Thyroid gland (tissue), 4 donors: ENCODE measurements around the gene CTSF. TPM values are rescaled to one million over a fixed set of nuclear protein-coding genes. Genes with fewer than 3 reads are reported as not detected.

Experiments used
- DNase-seq, 2 donors: peaks; one replicate each; pipeline ENCODE4 v3.0.0-alpha.2; 2019
- H3K27ac ChIP-seq, 3 donors: fragments of 200-600 bp; sonication (generic); 1 replicate in 2 of 3; 2 replicates in 1 of 3; pipeline ENCODE4 v1.5.1; 2016 to 2019; ENCODE audit warnings: mild to moderate bottlenecking in 1 of 3, moderate library complexity in 1 of 3
- H3K27me3 ChIP-seq: fragments of 200-600 bp; sonication (generic); one replicate; pipeline ENCODE4 v1.5.1; 2019
- H3K36me3 ChIP-seq, 2 donors: fragments of 200-600 bp; sonication (generic); one replicate each; pipeline ENCODE4 v1.5.1; 2016 to 2019
- H3K4me1 ChIP-seq, 2 donors: fragments of 200-600 bp; sonication (generic); one replicate each; pipeline ENCODE4 v1.5.1; 2017 to 2019
- H3K4me3 ChIP-seq, 3 donors: fragments of 200-600 bp; sonication (generic); replicated peaks in 1 of 3; 1 replicate in 2 of 3; 2 replicates in 1 of 3; pipeline ENCODE4 v1.5.1; 2016; ENCODE audit warnings: mild to moderate bottlenecking in 1 of 3
- H3K9me3 ChIP-seq: fragments of 200-600 bp; sonication (generic); one replicate; pipeline ENCODE4 v1.5.1; 2017
- CTCF ChIP-seq, 6 experiments: fragments of 200-600 bp in 3 of 6; fragments of 450-650 bp in 3 of 6; sonication (generic) in 3 of 6; IDR thresholded peaks; one replicate each; pipeline ENCODE4 v1.5.1; 2016 to 2019; ENCODE audit warnings: antibody characterized with exemption in 6 of 6, mild to moderate bottlenecking in 2 of 6, inconsistent platforms in 1 of 6, moderate library complexity in 1 of 6
- POLR2A ChIP-seq, 2 donors: fragments of 450-650 bp; IDR thresholded peaks; one replicate each; pipeline ENCODE4 v1.6.1; 2017; ENCODE audit warnings: antibody characterized with exemption in 2 of 2, mild to moderate bottlenecking in 2 of 2, moderate library complexity in 1 of 2
- WGBS, 2 donors: methylation state at CpG; one replicate each; pipeline ENCODE4 v1.1.5; 2017; 5-methylcytosine and 5-hydroxymethylcytosine counted together
- intact Hi-C: fragments of 100-400 bp; cut with DNase I; formaldehyde crosslinking; loops from one replicate; pipeline ENCODE4 v1.15.1; 2023
- total RNA-seq, 4 donors: library from RNA; depleted of rRNA; stranded (reverse); fragments of >200 nt; gene quantifications; one replicate each; pipeline ENCODE4 v1.2.3, GENCODE V29; 2016

CTSF gene
- total RNA-seq: 10 to 100 TPM; 30.4 to 79.1 (median 64.6) TPM

- H3K4me3 ChIP-seq: peak within 1 kb of the TSS; percentile 10 to 64 (median 47)
- H3K27me3 ChIP-seq: no peaks in the 10 kb centered on the region
- TF ChIP-seq CTCF (IDR thresholded peaks at IDR 0.05) (no peak), POLR2A (IDR thresholded peaks at IDR 0.05) (peak in 1 of 2 donors; percentile 9)
- intact Hi-C loops: no loop called here
- DNase-seq: peak; percentile 69 to 77
- H3K27ac ChIP-seq: no peak within 1 kb of the TSS
- no peaks in the 10 kb centered on the region for H3K9me3 ChIP-seq
- H3K36me3 ChIP-seq: no peaks in the 10 kb centered on the region
- WGBS, 2 donors: 12 to 26% methylated on average over 11 to 27 of the region's 77 CpGs
- peaks cover 3 to 32% of the 10 kb centered on the region in 2 donors for H3K4me1 ChIP-seq
These were observed at the start of gene CTSF for GRCh38 chr11:66568124-66568916. Gene CTSF, minus strand, starts transcription at chr11:66568606. Its CDS starts 120 bp downstream, at chr11:66568486.

GRCh38 chr11:66617155-66617834 is 48.9 kb upstream of the CTSF start:
- Histone ChIP-seq H3K9me3 (no peaks in the 10 kb centered on the region), H3K27me3 (no peaks in the 10 kb centered on the region), H3K4me3 (peak overlapping the region; percentile 58 to 85 (median 82)), H3K4me1 (peaks cover 42 to 51% of the 10 kb centered on the region in 2 donors), H3K36me3 (no peaks in the 10 kb centered on the region), H3K27ac (peak overlapping the region; percentile 86 to 92 (median 89))
- DNase-seq: peak; percentile 71 to 72
- intact Hi-C loops: loop anchor here (2.0 kb wide), 1 partner anchor 22 kb away; the partner anchor contains the start of gene RBM4
- WGBS, 2 donors: 0 to 2% methylated on average over 16 to 19 of the region's 38 CpGs
- no peak for TF ChIP-seq POLR2A (IDR thresholded peaks at IDR 0.05)
- no peak for TF ChIP-seq CTCF (IDR thresholded peaks at IDR 0.05)

- intact Hi-C loops: loop anchor here (2.0 kb wide), 1 partner anchor 22 kb away; the partner anchor contains the start of gene RBM4
- DNase-seq: peak; percentile 99 to 100
- WGBS, 2 donors: 0% methylated on average over 30 to 42 of the region's 90 CpGs
- Histone ChIP-seq H3K4me3 (peak within 1 kb of the TSS; percentile 58 to 85 (median 82)), H3K36me3 (no peaks in the 10 kb centered on the region), H3K27ac (peak within 1 kb of the TSS; percentile 86 to 92 (median 89)), H3K9me3 (no peaks in the 10 kb centered on the region), H3K27me3 (no peaks in the 10 kb centered on the region), H3K4me1 (peaks cover 35 to 43% of the 10 kb centered on the region in 2 donors)
- TF ChIP-seq CTCF (IDR thresholded peaks at IDR 0.05) (no peak), POLR2A (IDR thresholded peaks at IDR 0.05) (peak; percentile 96 to 99)
These were observed 48.2 kb upstream of the CTSF start, which contains the start of gene RBM14 for GRCh38 chr11:66616379-66617154. Gene RBM14, plus strand, starts transcription at chr11:66616630. Its CDS starts 91 bp downstream, at chr11:66616721.

- Histone ChIP-seq H3K27me3 (no peaks in the 10 kb centered on the region), H3K36me3 (no peaks in the 10 kb centered on the region), H3K9me3 (no peaks in the 10 kb centered on the region), H3K4me1 (peaks cover 19 to 25% of the 10 kb centered on the region in 2 donors), H3K27ac (no peak overlapping the region), H3K4me3 (no peak overlapping the region)
- intact Hi-C loops: no loop called here
- TF ChIP-seq CTCF (IDR thresholded peaks at IDR 0.05) (no peak), POLR2A (IDR thresholded peaks at IDR 0.05) (no peak)
- WGBS, 2 donors: 92 to 93% methylated on average over 13 of the region's 13 CpGs
- no peak for DNase-seq
These were observed 45.7 kb upstream of the CTSF start for GRCh38 chr11:66614073-66614472.
